ENCODE data around the gene PHACTR2. TPM values are rescaled to one million over a fixed set of nuclear protein-coding genes. Genes with fewer than 3 reads are reported as not detected.

PHACTR2 gene

GRCh38 chr6:143877584-143878271 is 200.0 kb downstream of the PHACTR2 start:
- no peak overlapping the region for H3K27ac ChIP-seq (ENCODE audit: low read depth, low read length)
- no peak overlapping the region for H2BK5ac ChIP-seq (ENCODE audit: low read length)
- no peak overlapping the region for H3K4ac ChIP-seq (ENCODE audit: low read depth, low read length)
- no peak overlapping the region for H3K18ac ChIP-seq (ENCODE audit: low read length)
- H3K4me1 ChIP-seq (ENCODE audit: control insufficient read depth, low read depth, low read length): no peaks in the 10 kb centered on the region
- H3K4me2 ChIP-seq (ENCODE audit: low read length): no peak overlapping the region
- H3K23ac ChIP-seq (ENCODE audit: low read length): no peak overlapping the region
- H2BK15ac ChIP-seq (replicated peaks; ENCODE audit: low read depth): no peak overlapping the region
- DNase-seq: no peak
- H4K5ac ChIP-seq (ENCODE audit: low read length): no peak overlapping the region
- H3K79me2 ChIP-seq (ENCODE audit: control insufficient read depth, insufficient read depth, low read length): no peaks in the 10 kb centered on the region
- H3K4me3 ChIP-seq (ENCODE audit: low read length): no peak overlapping the region
- no peaks in the 10 kb centered on the region for H3K36me3 ChIP-seq (ENCODE audit: control insufficient read depth, insufficient read depth, low read length)
- H3K79me1 ChIP-seq (ENCODE audit: low read length): no peaks in the 10 kb centered on the region
- H4K8ac ChIP-seq (ENCODE audit: low read depth, low read length): no peak overlapping the region
- no CpG with 5 or more reads among the region's 1 CpG for whole genome bisulfite sequencing (ENCODE audit: extremely low coverage, insufficient coverage, low lambda C conversion rate)
- no peak overlapping the region for H3K9ac ChIP-seq (ENCODE audit: low read length)
- H2BK120ac ChIP-seq (ENCODE audit: low read depth, low read length): no peak overlapping the region
- H3K27me3 ChIP-seq (ENCODE audit: insufficient read depth, low read length, poor library complexity): no peaks in the 10 kb centered on the region
- H2AK5ac ChIP-seq (ENCODE audit: low read length): no peak overlapping the region
- no peak overlapping the region for H3K56ac ChIP-seq (ENCODE audit: low read length)

DNA sequence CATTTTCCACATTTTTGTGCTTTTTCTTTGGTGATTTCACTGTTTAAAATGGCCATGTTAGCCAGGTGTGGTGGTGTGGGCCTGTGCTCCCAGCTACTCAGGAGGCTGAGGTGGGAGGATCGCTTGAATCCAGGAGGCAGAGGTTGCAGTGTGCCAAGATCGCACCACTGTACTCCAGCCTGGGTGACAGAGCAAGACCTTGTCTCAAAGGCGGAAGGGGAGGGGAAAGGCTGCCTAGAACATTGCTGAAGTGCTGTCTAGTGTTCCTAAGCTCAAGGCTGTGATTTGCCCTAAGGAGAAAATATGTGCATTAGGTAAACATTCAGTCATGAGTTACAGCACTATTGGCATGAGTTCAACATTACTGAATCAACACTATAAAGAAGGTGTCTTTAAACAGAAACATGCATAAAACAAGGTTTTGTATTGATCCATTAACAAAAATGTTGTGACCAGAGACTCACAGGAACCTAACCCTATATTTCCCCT is 200.6 kb downstream of the PHACTR2 start:
- Histone ChIP-seq H3K79me1 (ENCODE audit: low read length) (no peaks in the 10 kb centered on the region), H3K4me1 (ENCODE audit: control insufficient read depth, low read depth, low read length) (no peaks in the 10 kb centered on the region), H3K4ac (ENCODE audit: low read depth, low read length) (no peak overlapping the region), H2BK5ac (ENCODE audit: low read length) (no peak overlapping the region), H3K23ac (ENCODE audit: low read length) (no peak overlapping the region), H4K8ac (ENCODE audit: low read depth, low read length) (no peak overlapping the region), H3K56ac (ENCODE audit: low read length) (no peak overlapping the region), H3K18ac (ENCODE audit: low read length) (no peak overlapping the region), H2AK5ac (ENCODE audit: low read length) (no peak overlapping the region), H4K5ac (ENCODE audit: low read length) (no peak overlapping the region), H2BK15ac (replicated peaks; ENCODE audit: low read depth) (no peak overlapping the region), H3K4me3 (ENCODE audit: low read length) (no peak overlapping the region), H3K4me2 (ENCODE audit: low read length) (no peak overlapping the region), H3K79me2 (ENCODE audit: control insufficient read depth, insufficient read depth, low read length) (no peaks in the 10 kb centered on the region), H3K27ac (ENCODE audit: low read depth, low read length) (no peak overlapping the region), H3K27me3 (ENCODE audit: insufficient read depth, low read length, poor library complexity) (no peaks in the 10 kb centered on the region), H3K9ac (ENCODE audit: low read length) (no peak overlapping the region), H2BK120ac (ENCODE audit: low read depth, low read length) (no peak overlapping the region), H3K36me3 (ENCODE audit: control insufficient read depth, insufficient read depth, low read length) (no peaks in the 10 kb centered on the region)
- no CpG with 5 or more reads among the region's 3 CpGs for whole genome bisulfite sequencing (ENCODE audit: extremely low coverage, insufficient coverage, low lambda C conversion rate)
- DNase-seq: no peak

DNA sequence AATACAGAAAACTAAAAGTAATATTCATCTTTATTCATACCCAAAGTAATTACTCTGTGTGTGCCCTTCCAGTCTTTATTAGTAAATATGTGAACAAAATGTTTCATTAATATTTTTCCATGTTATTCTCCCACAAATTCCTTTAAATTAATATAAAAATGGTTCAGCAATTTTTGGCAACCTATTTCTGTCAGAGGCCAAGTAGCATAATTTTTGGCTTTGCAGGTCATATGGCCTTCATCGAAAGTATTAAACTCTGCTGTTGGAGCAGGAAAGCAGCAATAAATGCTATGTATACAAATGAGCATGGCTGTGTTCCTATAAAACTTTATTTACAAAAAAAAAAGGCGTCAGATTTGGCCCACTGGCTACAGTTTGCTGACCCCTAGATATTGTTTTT is 202.6 kb downstream of the PHACTR2 start:
- H3K79me1 ChIP-seq (ENCODE audit: low read length): no peaks in the 10 kb centered on the region
- no peak overlapping the region for H4K5ac ChIP-seq (ENCODE audit: low read length)
- no peak overlapping the region for H3K4ac ChIP-seq (ENCODE audit: low read depth, low read length)
- no peak overlapping the region for H3K4me2 ChIP-seq (ENCODE audit: low read length)
- no peaks in the 10 kb centered on the region for H3K36me3 ChIP-seq (ENCODE audit: control insufficient read depth, insufficient read depth, low read length)
- no peak overlapping the region for H3K56ac ChIP-seq (ENCODE audit: low read length)
- H3K27me3 ChIP-seq (ENCODE audit: insufficient read depth, low read length, poor library complexity): no peaks in the 10 kb centered on the region
- DNase-seq: no peak
- no peak overlapping the region for H3K4me3 ChIP-seq (ENCODE audit: low read length)
- no peak overlapping the region for H2BK5ac ChIP-seq (ENCODE audit: low read length)
- no peak overlapping the region for H3K27ac ChIP-seq (ENCODE audit: low read depth, low read length)
- no peak overlapping the region for H2AK5ac ChIP-seq (ENCODE audit: low read length)
- no peaks in the 10 kb centered on the region for H3K4me1 ChIP-seq (ENCODE audit: control insufficient read depth, low read depth, low read length)
- H2BK120ac ChIP-seq (ENCODE audit: low read depth, low read length): no peak overlapping the region
- no peak overlapping the region for H3K9ac ChIP-seq (ENCODE audit: low read length)
- WGBS (ENCODE audit: extremely low coverage, insufficient coverage, low lambda C conversion rate): no CpG with 5 or more reads among the region's 2 CpGs
- no peak overlapping the region for H3K18ac ChIP-seq (ENCODE audit: low read length)
- H3K79me2 ChIP-seq (ENCODE audit: control insufficient read depth, insufficient read depth, low read length): no peaks in the 10 kb centered on the region
- no peak overlapping the region for H4K8ac ChIP-seq (ENCODE audit: low read depth, low read length)
- H2BK15ac ChIP-seq (replicated peaks; ENCODE audit: low read depth): no peak overlapping the region
- H3K23ac ChIP-seq (ENCODE audit: low read length): no peak overlapping the region

Small RNA genes within 50 kb of the gene (small RNA-seq; reads per million reads assigned to genes)
- not detected for gene ZC2HC1B (ENCODE audit: insufficient read depth)

Measured in mesendoderm (in vitro differentiated cells).